GM10248 (cell line): ENCODE results near the gene PPIE.

Experiments used
- CTCF ChIA-PET: fragments of 300-600 bp; sonication (Branson Sonifier 250); formaldehyde crosslinking; extraction: SDS; loops from one replicate; lab custom pipeline; 2021; ENCODE audit warnings: antibody characterized with exemption; lab: Yijun Ruan, JAX
- POLR2A ChIA-PET: fragments of 350-650 bp; sonication (Branson Sonifier 250); formaldehyde crosslinking; extraction: SDS; loops from one replicate; lab custom pipeline; 2020; ENCODE audit warnings: antibody characterized with exemption; lab: Yijun Ruan, JAX
- DNase-seq: peaks from one replicate; pipeline ENCODE4 v3.0.0; 2012; ENCODE audit errors: extremely low spot score
- TF ChIP-seq, protein P1 (sequence below): IDR thresholded peaks from 2 replicates; pipeline ENCODE4 v1.5.1; 2012; ENCODE audit warnings: mild to moderate bottlenecking, low read depth; ENCODE audit errors: extremely low read depth, missing control alignments, control extremely low read depth

Gene PPIE

DNA sequence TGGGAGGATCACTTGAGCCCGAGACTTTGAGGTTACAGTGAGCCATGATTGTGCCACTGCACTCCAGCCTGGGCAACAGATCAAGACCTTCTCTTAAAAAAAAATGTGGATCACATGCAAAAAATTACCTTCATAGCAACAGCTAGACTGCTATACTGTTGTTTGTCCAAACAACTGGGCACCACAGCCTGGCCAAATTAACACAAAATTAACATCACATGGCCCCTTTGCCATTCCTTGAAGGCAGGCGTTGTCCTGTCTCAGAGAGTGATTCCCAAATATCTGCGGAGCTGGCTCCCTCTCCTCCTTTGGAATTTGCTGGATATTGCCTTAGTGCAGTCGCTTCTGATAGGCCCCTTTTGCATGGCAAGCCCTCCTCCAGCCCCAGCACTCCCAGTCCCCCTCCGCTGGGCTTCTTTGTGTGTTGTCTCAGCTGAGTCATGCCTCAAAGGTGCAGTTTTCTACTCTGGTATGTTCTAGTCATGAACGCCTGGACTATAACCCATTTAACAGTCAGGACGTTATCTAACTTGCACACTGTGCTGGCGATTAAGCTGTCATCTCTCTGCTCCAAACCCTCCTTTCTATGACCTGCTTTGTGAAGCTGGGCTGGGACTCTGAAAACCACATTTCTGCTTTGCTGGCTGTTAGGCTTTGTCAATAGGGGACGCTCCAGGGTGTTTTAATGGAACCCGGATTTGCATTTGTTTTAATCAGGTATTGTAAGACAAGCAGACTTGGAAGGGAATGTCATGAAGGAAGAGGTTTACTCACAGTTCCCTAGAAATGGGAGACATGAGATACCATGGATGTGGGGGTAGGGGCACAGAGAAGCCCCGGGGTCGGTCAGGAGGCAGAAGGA lies 27.3 kb upstream of the PPIE start:
- ChIA-PET CTCF (interaction anchor here (1.0 to 3.6 kb wide), 7 partner anchors 9 to 89 kb away, joined by 3 to 15 read pairs (median 6); partner anchors contain the start of gene NT5C1A), POLR2A (no interaction called here)
- TF ChIP-seq, protein P1, sequence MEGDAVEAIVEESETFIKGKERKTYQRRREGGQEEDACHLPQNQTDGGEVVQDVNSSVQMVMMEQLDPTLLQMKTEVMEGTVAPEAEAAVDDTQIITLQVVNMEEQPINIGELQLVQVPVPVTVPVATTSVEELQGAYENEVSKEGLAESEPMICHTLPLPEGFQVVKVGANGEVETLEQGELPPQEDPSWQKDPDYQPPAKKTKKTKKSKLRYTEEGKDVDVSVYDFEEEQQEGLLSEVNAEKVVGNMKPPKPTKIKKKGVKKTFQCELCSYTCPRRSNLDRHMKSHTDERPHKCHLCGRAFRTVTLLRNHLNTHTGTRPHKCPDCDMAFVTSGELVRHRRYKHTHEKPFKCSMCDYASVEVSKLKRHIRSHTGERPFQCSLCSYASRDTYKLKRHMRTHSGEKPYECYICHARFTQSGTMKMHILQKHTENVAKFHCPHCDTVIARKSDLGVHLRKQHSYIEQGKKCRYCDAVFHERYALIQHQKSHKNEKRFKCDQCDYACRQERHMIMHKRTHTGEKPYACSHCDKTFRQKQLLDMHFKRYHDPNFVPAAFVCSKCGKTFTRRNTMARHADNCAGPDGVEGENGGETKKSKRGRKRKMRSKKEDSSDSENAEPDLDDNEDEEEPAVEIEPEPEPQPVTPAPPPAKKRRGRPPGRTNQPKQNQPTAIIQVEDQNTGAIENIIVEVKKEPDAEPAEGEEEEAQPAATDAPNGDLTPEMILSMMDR: no peak
- DNase-seq: no peak

DNA sequence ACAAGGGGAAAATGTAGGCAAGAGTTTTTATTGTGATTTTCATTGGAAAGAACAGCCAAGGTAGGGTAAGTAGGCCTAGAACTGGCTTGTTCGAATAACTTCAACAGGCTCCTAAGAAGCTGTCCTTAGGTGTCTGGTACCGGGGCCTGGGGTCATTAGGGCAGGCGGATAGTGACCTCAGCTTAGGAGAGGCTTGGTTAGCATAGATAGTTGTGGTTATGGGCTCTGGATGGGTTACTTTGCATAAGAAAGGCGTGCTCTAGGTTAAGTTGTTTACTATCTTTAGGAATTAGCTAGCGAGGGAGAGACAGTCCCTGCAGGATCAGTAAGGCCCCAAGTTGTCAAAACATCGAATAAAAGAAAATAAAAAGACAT lies 26.7 kb upstream of the PPIE start:
- TF ChIP-seq, protein P1: no peak
- DNase-seq: no peak
- CTCF ChIA-PET: interaction anchor here (1.2 to 3.6 kb wide), 7 partner anchors 8 to 133 kb away, joined by 3 to 15 read pairs (median 6); partner anchors contain the start of gene NT5C1A
- POLR2A ChIA-PET: no interaction called here

DNA sequence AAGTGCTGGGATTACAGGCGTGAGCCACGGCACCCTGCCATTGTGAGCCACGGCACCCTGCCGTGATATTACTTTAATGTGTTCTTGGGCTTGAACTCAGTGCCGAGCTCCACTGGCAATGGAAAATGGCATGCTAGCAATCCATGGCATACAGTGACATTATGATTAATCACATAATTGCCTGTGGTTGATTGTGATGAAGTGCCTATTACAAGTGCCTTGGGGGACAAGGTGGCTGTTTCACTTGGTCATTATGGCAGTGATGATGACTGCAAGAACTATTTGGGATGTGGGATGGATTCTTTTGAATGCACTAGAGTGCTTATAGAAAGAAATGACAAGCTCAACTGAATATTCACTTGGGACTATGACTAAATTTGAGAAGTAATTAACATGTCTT lies 25.1 kb upstream of the PPIE start:
- no peak for DNase-seq
- POLR2A ChIA-PET: no interaction called here
- CTCF ChIA-PET: interaction anchor here (0.9 to 5.6 kb wide), 4 partner anchors 12 to 175 kb away, joined by 4 to 32 read pairs (median 6); partner anchors contain the start of gene NT5C1A
- TF ChIP-seq, protein P1: no peak

DNA sequence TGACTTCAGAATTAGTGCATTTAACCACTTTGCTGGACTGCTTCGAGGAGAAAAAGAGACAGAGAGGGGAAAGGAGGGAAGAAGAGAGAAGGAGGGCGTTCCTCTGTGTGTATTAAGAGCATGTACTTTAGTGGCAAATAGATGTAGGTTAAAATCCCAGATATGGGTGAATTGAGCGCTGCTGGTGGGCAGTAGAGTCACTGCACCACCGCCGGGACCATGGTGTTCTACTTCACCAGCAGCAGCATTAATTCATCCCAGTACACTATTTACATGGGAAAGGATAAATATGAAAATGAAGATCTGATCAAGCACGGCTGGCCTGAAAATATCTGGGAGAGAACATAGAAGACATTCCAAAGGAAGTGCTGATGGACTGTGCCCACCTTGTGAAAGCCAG lies 20.9 kb upstream of the PPIE start:
- POLR2A ChIA-PET: no interaction called here
- CTCF ChIA-PET: interaction anchor here (1.0 to 5.6 kb wide), 6 partner anchors 13 to 112 kb away, joined by 4 to 32 read pairs (median 4); no protein-coding TSS in a partner anchor
- no peak for DNase-seq
- TF ChIP-seq, protein P1: no peak

DNA sequence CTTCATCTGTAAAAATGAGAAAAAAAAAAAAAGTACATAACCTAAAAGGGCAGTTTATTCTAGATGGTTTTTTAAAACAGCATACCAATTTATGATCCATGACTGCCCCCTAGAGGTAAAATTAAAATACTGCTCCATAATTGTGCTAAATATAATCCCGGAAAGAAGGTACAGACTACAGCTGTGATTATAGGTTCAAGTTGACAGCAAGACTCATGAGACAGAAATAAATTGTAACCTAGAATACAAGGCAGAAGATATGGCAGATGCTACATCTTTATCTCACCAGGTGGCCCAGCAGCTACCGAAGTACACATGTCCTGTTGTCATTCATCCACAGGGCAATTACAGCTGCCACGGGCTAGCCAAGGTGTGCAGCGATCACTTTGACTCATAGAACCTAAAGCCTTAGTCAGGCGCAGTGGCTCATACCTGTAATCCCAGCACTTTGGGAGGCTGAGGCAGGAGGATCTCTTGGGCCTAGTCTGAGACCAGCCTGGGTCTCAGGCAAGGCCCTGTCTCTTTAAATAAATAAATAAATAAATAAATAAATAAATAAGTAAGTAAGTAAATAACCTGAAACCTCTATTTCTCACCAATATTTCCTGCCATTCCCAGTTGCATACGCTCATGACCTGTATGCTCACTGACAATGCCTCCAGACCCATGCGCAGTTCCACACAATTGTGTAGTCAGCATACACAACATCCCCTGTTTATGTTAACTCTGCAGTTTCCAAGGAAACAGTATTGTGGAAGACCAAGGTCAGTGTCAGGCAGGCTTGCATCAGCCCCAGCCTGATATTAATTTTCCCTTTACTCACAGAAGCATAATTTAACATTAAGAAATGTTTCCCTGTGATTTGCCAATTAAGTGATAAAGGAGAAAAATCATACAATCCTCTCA lies 18.3 kb upstream of the PPIE start:
- DNase-seq: peak; percentile 47
- ChIA-PET POLR2A (interaction anchor here (0.6 kb wide), 1 partner anchor 23 kb away, joined by 3 read pairs; no protein-coding TSS in a partner anchor), CTCF (interaction anchor here (0.7 to 2.2 kb wide), 24 partner anchors 9 to 622 kb away, joined by 3 to 12 read pairs (median 4); partner anchors contain the start of genes NT5C1A and PPIE)
- TF ChIP-seq, protein P1: peak; percentile 51

DNA sequence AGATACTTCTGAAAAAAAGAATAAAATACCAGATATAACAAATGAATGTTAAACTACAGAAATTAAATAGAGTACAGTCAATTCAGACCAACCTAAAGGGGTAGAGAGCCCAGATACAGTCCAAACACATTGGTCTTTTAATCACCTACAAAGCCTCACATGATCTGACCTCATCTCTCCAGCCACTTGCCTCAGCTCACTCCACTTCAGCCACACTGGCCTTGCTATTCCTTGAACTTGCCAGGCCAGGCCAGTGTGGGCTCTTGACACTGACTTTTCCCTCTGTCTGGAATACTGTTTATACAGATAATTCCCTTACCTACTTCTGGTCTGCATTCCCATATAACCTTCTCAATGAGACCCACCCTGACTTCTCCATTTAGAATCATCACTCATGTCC lies 17.0 kb upstream of the PPIE start:
- TF ChIP-seq, protein P1: no peak
- DNase-seq: no peak
- CTCF ChIA-PET: interaction anchor here (1.0 to 2.3 kb wide), 4 partner anchors 49 to 115 kb away, joined by 3 to 11 read pairs (median 7); partner anchors contain the start of gene NT5C1A
- POLR2A ChIA-PET: no interaction called here
